Thyroid gland (tissue), 4 donors: ENCODE results near the gene LDHA.

Experiments used
- CTCF ChIP-seq, 6 experiments: fragments of 200-600 bp in 3 of 6; fragments of 450-650 bp in 3 of 6; sonication (generic) in 3 of 6; IDR thresholded peaks; one replicate each; pipeline ENCODE4 v1.5.1; 2016 to 2019; ENCODE audit warnings: antibody characterized with exemption in 6 of 6, mild to moderate bottlenecking in 2 of 6, inconsistent platforms in 1 of 6, moderate library complexity in 1 of 6
- POLR2A ChIP-seq, 2 donors: fragments of 450-650 bp; IDR thresholded peaks; one replicate each; pipeline ENCODE4 v1.6.1; 2017; ENCODE audit warnings: antibody characterized with exemption in 2 of 2, mild to moderate bottlenecking in 2 of 2, moderate library complexity in 1 of 2

DNA sequence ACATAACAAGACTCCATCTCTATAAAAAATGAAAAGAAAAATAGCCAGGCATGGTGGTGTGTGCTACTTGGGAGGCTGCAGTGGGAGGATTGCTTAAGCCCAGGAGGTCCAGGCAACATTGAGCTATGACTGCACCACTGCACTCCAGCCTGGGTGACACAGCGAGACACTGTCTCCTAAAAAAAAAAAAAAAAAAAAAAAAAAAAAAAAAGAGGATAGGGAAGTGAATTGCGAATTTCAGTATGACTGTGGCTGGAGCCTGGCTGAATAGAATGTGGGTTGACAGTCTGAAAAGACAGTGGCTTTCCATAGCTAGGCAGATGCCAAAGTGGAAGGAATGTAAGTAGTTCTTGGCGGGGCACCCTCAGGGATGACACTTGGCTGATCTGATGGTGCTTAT is 54.9 kb downstream of the LDHA start:
- TF ChIP-seq CTCF (IDR thresholded peaks at IDR 0.05) (no peak), POLR2A (IDR thresholded peaks at IDR 0.05) (no peak)
